ENCODE measurements around the gene GIMAP2. TPM values are rescaled to one million over a fixed set of nuclear protein-coding genes. Genes with fewer than 3 reads are reported as not detected.

The GIMAP2 gene
- total RNA-seq, 1 experiment from 2014 or later, result not detected

DNA sequence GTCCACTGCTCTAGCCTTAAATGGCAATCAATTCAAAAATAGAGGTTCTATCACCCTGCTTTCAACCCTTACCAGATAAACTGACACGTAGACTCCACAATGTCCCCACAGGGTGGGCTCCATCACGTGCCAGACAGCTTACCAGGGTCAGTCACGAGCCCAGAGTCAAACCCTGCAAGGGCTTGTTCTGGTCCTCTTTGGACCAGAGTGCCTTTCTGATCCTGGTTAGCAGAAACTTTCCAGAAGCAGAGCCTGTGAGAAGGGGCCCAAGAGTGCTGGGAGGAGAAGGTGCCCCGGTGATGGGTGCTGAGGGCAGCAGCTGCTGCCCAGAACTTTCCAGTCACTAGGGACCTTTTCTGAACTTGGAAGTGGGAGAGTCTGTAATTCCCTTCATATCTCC lies 51.4 kb downstream of the GIMAP2 start:
- no peaks in the 10 kb centered on the region for H3K4me1 ChIP-seq (ENCODE audit: insufficient read depth, low read length)
- H4K8ac ChIP-seq (replicated peaks; ENCODE audit: insufficient read length, low read depth, low read length), result no peak overlapping the region
- H4K20me1 ChIP-seq (ENCODE audit: control insufficient read depth, insufficient read depth, insufficient read length), result no peaks in the 10 kb centered on the region
- H3K36me3 Mint-ChIP-seq (ENCODE audit: insufficient read depth in 1 of 3, low read depth in 3 of 3), result no peaks in the 10 kb centered on the region
- no peak overlapping the region for H3K4me2 ChIP-seq (ENCODE audit: insufficient read depth, insufficient read length, low read length)
- no peak overlapping the region for H3K27ac ChIP-seq (ENCODE audit: insufficient read length, low read depth, low read length)
- H3K9ac ChIP-seq (ENCODE audit: extremely low read depth, insufficient read length, low read length), result no peak overlapping the region
- no peak overlapping the region for H2AK5ac ChIP-seq (ENCODE audit: insufficient read length, low read length)
- H3K9me3 ChIP-seq (ENCODE audit: control insufficient read depth, low read depth, low read length), result peaks cover 7% of the 10 kb centered on the region
- H3K56ac ChIP-seq (ENCODE audit: insufficient read length, low read depth, low read length), result no peak overlapping the region
- no peak for DNase-seq
- no peak overlapping the region for H3K14ac ChIP-seq (ENCODE audit: insufficient read depth, low read length)
- H2AFZ ChIP-seq (ENCODE audit: low read length), result no peak overlapping the region
- H4K5ac ChIP-seq (ENCODE audit: insufficient read length, low read depth, low read length), result no peak overlapping the region
- no peak overlapping the region for H3K18ac ChIP-seq (ENCODE audit: insufficient read length, low read depth, low read length)
- H3T11ph ChIP-seq (ENCODE audit: low read length), result no peak overlapping the region
- H4K91ac ChIP-seq (ENCODE audit: insufficient read length, low read depth, low read length), result no peak overlapping the region
- H3K9me3 Mint-ChIP-seq, result peaks cover 13 to 35% of the 10 kb centered on the region in 2 experiments; a peak in 4 of 5 replicates
- peaks cover 100% of the 10 kb centered on the region for H3K27me3 Mint-ChIP-seq (ENCODE audit: low read depth)
- no peak overlapping the region for H2BK120ac ChIP-seq (ENCODE audit: low read depth, low read length, poor library complexity, severe bottlenecking)
- H3K27me3 ChIP-seq (ENCODE audit: insufficient read depth, low read length), result peaks cover 93% of the 10 kb centered on the region
- no CpG with 5 or more reads among the region's 4 CpGs for WGBS (ENCODE audit: extremely low coverage, insufficient read length, low lambda C conversion rate)
- H3K79me1 ChIP-seq (ENCODE audit: insufficient read depth, low read depth, low read length, poor library complexity, severe bottlenecking), result no peaks in the 10 kb centered on the region
- H3K79me2 ChIP-seq (ENCODE audit: insufficient read depth, low read length), result no peaks in the 10 kb centered on the region
- H3K4me3 Mint-ChIP-seq, result no peak overlapping the region
- H2BK12ac ChIP-seq (ENCODE audit: insufficient read length, low read depth, low read length), result no peak overlapping the region
- H3K27ac Mint-ChIP-seq, result no peak overlapping the region
- H3K4ac ChIP-seq (ENCODE audit: low read depth, low read length), result no peak overlapping the region
- TF ChIP-seq, protein P1, sequence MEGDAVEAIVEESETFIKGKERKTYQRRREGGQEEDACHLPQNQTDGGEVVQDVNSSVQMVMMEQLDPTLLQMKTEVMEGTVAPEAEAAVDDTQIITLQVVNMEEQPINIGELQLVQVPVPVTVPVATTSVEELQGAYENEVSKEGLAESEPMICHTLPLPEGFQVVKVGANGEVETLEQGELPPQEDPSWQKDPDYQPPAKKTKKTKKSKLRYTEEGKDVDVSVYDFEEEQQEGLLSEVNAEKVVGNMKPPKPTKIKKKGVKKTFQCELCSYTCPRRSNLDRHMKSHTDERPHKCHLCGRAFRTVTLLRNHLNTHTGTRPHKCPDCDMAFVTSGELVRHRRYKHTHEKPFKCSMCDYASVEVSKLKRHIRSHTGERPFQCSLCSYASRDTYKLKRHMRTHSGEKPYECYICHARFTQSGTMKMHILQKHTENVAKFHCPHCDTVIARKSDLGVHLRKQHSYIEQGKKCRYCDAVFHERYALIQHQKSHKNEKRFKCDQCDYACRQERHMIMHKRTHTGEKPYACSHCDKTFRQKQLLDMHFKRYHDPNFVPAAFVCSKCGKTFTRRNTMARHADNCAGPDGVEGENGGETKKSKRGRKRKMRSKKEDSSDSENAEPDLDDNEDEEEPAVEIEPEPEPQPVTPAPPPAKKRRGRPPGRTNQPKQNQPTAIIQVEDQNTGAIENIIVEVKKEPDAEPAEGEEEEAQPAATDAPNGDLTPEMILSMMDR (conservative IDR thresholded peaks at IDR 0.05), result no peak
- H3K23me2 ChIP-seq (ENCODE audit: insufficient read length, low read depth, low read length, poor library complexity, severe bottlenecking), result no peaks in the 10 kb centered on the region
- no peak overlapping the region for H2BK15ac ChIP-seq (ENCODE audit: low read depth, low read length)
- no peak overlapping the region for H2BK20ac ChIP-seq (ENCODE audit: low read depth, low read length, poor library complexity, severe bottlenecking)
- peaks cover 5 to 7% of the 10 kb centered on the region in 2 experiments; a peak in 3 of 4 replicates for H3K4me1 Mint-ChIP-seq
- H2BK5ac ChIP-seq (ENCODE audit: insufficient read length, low read length), result no peak overlapping the region
- no peak overlapping the region for H3K23ac ChIP-seq (ENCODE audit: insufficient read length, low read depth, low read length)
